Stimulated activated naive CD8-positive, alpha-beta T cell treated with anti-CD3 and anti-CD28 coated beads, Interleukin-15, amount 100 ng/mL, for 72 hours (primary cell): ENCODE measurements around the gene RAB15.

Experiments used
- ATAC-seq: fragments of 150-1000 bp; cut with Tn5 transposase; 2 replicates; pipeline ENCODE4 v1.10.0; 2021; ENCODE audit warnings: mild to moderate bottlenecking, moderate library complexity
- DNase-seq, 2 donors: peaks; one replicate each; pipeline ENCODE4 v3.0.0; 2021 to 2022
- H3K27ac Mint-ChIP-seq, 2 donors: one replicate each; pipeline ENCODE4 v1.8.0; 2022; ENCODE audit warnings: mild to moderate bottlenecking in 2 of 2, mixed read lengths in 2 of 2, moderate library complexity in 2 of 2
- H3K27me3 Mint-ChIP-seq: one replicate; pipeline ENCODE4 v1.8.0; 2022; ENCODE audit warnings: mixed read lengths
- H3K4me1 Mint-ChIP-seq: one replicate; pipeline ENCODE4 v1.8.0; 2022; ENCODE audit warnings: mild to moderate bottlenecking, mixed read lengths
- H3K4me3 Mint-ChIP-seq, 2 donors: one replicate each; pipeline ENCODE4 v1.8.0; 2022; ENCODE audit warnings: mild to moderate bottlenecking in 2 of 2, mixed read lengths in 2 of 2, moderate library complexity in 1 of 2
- H3K9me3 Mint-ChIP-seq, 2 donors: one replicate each; pipeline ENCODE4 v1.8.0; 2022; ENCODE audit warnings: mixed read lengths in 2 of 2

RAB15 gene

DNA sequence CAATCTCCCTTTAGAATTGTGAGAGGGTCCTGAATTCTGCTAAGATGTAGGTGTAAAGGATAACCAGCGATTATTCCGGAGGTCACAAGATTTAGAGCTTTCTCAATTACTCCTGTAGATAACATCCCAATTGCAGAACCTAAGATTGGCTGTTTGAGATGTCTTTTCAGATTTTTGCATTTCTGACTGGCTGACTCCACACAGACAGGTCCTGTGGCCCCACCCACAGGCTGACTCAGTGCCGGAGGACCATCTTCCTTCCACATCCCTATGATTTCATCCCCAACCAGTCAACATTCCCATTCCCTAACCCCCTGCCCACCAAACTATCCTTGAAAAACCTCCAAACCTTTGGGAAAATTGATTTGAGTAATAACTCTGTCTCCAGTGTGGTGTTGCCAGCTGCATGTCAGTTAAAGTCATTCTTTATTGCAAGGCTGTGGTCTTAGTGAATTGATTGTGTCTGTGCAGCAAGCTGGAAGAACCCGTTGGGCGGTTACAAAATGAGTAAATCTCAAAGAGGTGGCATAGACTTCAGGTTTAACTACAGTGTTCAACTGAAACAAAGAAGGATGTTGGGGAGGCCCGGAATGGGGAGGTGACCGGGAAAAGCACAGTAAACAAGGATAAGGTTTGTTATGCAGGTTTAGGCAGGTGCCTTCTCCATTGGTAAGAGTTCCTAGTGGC is 25.1 kb upstream of the RAB15 start:
- Mint-ChIP-seq H3K27ac (no peak overlapping the region), H3K4me1 (peaks cover 50% of the 10 kb centered on the region), H3K27me3 (no peaks in the 10 kb centered on the region), H3K4me3 (peak overlapping the region in 1 of 2 donors; percentile 9), H3K9me3 (no peaks in the 10 kb centered on the region)
- no peak for DNase-seq
- ATAC-seq, result no peak

DNA sequence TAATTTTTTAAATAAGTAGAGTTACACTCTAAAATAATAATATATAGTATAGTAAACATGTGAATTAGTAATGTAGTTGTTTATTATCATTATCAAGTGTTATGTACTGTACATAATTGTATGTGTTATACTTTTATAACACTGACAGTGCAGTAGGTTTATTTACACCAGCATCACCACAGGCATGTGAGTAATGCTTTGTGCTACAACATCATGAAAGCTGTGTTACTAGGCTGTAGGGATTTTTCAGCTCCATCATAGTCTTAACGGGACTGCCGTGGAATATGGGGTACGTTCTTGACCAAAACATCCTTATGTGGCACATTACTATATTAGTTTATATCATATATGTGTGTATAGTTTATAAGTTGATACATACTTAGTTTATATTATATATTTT is 23.2 kb upstream of the RAB15 start:
- ATAC-seq (no peak), DNase-seq (no peak)
- Mint-ChIP-seq H3K9me3 (no peaks in the 10 kb centered on the region), H3K27ac (no peak overlapping the region), H3K4me3 (no peak overlapping the region), H3K4me1 (peaks cover 57% of the 10 kb centered on the region), H3K27me3 (no peaks in the 10 kb centered on the region)

DNA sequence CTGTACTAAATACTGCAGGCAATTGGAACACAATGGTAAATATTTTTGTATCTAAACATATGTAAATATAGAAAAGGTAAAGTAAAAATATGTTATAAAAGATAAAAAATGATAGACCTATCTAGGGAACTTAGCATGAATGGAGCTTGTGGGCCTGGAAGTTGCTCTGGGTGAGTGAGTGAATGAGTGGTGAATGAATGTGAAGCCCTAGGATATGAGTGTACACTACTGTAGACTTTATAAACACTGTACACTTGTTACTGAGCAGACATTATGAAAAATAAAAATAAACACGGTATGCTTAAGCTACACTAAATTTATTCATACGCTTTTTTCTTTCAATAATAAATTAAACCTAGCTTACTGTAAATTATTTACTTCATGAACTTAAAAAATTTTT is 22.4 kb upstream of the RAB15 start:
- Mint-ChIP-seq H3K4me1 (peaks cover 62% of the 10 kb centered on the region), H3K27me3 (no peaks in the 10 kb centered on the region), H3K9me3 (no peaks in the 10 kb centered on the region), H3K4me3 (no peak overlapping the region), H3K27ac (no peak overlapping the region)
- ATAC-seq (no peak), DNase-seq (no peak)

DNA sequence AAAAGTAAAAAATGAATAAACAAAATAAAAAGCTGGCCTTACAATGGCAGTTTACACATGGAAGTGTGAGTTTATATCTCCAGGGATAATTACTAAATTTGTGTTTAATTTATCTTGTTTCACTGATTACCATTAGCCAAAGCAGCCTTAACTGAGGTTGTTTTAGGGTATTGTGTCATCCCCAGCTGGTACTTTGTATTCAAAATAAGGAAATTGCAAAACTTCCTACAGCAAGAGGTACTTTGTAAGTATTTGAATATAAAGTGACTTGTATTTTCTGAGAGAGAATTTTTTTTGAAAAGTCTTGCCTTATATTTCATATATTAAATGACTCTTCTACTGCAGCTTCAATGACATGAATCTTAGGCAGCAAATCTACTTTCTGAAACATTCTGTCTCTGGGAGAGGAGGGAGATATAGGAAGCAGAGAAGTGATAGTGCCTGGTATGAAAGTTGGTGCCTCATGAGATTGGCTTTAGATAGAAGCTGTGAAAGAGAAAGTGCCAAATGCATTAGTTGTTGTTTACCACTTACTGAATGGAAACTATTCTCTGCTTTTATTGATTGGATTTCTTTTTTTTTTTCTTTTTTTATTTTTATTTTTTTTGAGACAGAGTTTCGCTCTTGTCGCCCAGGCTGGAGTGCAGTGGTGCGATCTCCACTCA is 21.3 kb upstream of the RAB15 start:
- Mint-ChIP-seq H3K27me3 (no peaks in the 10 kb centered on the region), H3K4me3 (no peak overlapping the region), H3K27ac (peak overlapping the region in 1 of 2 donors; percentile 54), H3K4me1 (peaks cover 60% of the 10 kb centered on the region), H3K9me3 (no peaks in the 10 kb centered on the region)
- ATAC-seq (no peak), DNase-seq (no peak)

DNA sequence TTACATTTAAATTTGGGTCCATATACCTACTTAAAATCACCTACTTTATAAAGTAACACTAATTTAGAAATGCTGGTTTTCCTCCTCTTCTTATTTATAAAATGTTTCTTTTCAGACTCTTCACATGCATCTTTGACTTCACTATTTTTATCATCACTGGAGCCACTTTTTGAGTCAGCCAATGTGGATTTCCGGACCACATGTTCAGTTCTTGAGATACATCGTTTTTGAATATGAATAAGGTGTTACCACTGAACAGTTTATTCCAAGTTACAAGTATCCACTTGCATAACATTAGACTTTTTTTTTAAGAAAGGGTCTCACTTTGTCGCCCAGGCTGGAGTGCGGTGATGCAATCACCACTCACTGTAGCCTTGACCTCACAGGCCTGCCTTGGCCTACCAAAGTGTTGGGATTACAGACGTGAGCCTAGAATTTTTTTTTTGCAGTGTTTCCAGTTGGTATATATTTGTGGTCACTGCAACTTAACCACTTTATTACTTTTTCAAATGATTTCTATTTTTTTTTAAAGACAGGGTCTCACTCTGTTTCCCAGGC is 20.3 kb upstream of the RAB15 start:
- no peak overlapping the region for H3K4me3 Mint-ChIP-seq

DNA sequence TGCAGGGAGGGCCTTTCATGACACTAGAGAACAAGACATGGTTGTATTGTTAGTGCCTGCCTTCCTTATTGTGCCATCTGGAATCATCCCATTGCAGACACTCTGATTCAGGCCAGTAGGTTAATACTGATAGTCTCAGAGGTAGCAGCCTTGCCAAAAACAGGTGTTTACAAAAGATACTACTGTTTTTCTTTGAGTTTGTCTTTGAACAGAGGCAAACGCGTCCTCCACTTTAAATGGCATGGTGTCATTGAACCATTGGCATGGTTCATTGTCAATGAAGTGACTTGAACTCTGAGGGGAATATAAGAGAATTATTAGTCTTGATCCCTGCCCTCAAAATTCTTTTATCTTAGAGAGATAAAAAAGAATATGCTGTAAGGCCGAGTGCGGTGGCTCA is 18.8 kb upstream of the RAB15 start:
- Mint-ChIP-seq H3K27ac (peak overlapping the region in 1 of 2 donors; percentile 31), H3K9me3 (no peaks in the 10 kb centered on the region), H3K4me1 (peaks cover 47% of the 10 kb centered on the region), H3K4me3 (no peak overlapping the region), H3K27me3 (no peaks in the 10 kb centered on the region)
- ATAC-seq, result no peak
- no peak for DNase-seq

More for the DNA sequence above, 20.3 kb upstream of the RAB15 start:
- Mint-ChIP-seq H3K27me3 (no peaks in the 10 kb centered on the region), H3K4me1 (peaks cover 52% of the 10 kb centered on the region), H3K27ac (no peak overlapping the region), H3K9me3 (no peaks in the 10 kb centered on the region)
- DNase-seq (no peak), ATAC-seq (no peak)

DNA sequence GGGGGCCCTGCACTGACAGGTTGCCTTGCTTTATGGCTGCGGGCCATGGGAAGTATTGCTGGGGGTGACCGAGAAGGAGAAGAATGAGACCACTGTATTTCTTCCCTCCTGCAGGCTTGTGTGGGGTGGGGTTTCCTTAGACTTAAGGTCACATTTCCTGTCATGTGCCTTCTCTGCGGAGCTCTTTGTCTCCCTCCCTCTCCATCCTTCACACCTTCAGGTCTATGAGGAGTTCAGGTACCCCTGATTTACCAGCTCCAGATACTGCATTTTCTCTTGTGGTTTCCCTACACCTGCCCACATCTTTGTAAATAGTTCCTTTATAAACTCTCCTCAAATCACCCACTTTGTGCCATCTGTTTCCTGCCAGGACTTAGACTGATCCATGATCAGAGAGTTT is 18.2 kb upstream of the RAB15 start:
- H3K9me3 Mint-ChIP-seq, result no peaks in the 10 kb centered on the region
- H3K27me3 Mint-ChIP-seq, result no peaks in the 10 kb centered on the region
- peaks cover 48% of the 10 kb centered on the region for H3K4me1 Mint-ChIP-seq
- DNase-seq (no peak), ATAC-seq (no peak)
- peak overlapping the region; percentile 44 to 55 for H3K4me3 Mint-ChIP-seq
- peak overlapping the region in 1 of 2 donors; percentile 31 for H3K27ac Mint-ChIP-seq

DNA sequence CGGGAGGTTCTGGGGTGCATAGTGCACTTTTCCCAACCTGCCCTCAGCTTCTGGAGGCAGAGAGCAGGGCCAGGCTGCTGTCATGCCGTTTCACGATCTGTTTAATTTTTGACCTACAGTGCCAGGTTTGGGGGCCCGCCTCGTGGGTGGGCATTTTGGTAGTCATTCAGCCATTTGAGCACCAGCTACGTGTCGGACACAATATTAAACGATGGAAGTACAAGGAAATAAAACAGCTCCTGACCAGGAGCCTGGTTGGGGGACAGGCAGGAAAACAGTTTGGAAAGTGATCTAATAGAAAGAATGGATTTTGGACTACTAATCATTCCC is 15.3 kb upstream of the RAB15 start:
- Mint-ChIP-seq H3K4me1 (peaks cover 52% of the 10 kb centered on the region), H3K27me3 (no peaks in the 10 kb centered on the region), H3K9me3 (no peaks in the 10 kb centered on the region), H3K27ac (peak overlapping the region in 1 of 2 donors; percentile 89), H3K4me3 (peak overlapping the region; percentile 88 to 91)
- ATAC-seq, result no peak
- no peak for DNase-seq

DNA sequence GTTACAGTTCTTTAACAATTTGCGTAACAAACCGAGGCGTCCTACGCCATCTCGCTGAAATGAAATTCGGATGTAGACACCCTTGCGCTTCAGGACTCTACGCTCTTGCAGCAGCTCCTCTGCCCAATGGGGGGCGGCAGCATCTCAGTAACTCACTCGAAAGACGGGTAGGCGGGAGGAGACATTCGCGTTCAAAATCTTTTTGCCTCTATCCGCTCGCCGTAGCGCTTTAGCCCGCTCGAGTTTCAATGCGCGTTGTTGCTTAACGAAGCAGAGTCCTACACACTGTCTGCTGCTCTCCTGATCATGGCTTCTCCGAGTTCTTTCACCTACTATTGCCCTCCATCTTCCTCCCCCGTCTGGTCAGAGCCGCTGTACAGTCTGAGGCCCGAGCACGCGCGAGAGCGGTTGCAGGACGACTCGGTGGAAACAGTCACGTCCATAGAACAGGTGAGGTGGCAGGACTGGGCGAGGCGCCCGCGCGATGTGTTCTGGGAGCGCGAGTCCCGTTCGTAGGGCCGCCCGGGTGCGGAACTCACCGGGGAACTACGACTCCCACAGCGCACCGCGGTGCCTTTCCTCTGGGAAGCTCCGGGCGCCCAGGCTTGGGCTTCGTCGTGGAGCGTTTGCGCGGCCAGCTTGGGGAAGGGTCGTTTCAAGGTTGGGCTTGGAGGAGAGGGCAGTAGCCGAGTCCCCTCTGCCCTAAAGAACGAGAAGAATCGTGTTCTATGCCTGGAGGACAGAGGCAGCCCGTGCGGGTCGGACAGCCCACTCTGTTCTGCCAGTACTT is 14.7 kb upstream of the RAB15 start, which contains the start of gene FNTB:
Gene FNTB (plus strand): TSS at position 248 of the 790 bp plus-strand sequence. CDS start 59 bp downstream, at position 307.
- Mint-ChIP-seq H3K4me1 (peaks cover 47% of the 10 kb centered on the region), H3K9me3 (no peaks in the 10 kb centered on the region)

DNA sequence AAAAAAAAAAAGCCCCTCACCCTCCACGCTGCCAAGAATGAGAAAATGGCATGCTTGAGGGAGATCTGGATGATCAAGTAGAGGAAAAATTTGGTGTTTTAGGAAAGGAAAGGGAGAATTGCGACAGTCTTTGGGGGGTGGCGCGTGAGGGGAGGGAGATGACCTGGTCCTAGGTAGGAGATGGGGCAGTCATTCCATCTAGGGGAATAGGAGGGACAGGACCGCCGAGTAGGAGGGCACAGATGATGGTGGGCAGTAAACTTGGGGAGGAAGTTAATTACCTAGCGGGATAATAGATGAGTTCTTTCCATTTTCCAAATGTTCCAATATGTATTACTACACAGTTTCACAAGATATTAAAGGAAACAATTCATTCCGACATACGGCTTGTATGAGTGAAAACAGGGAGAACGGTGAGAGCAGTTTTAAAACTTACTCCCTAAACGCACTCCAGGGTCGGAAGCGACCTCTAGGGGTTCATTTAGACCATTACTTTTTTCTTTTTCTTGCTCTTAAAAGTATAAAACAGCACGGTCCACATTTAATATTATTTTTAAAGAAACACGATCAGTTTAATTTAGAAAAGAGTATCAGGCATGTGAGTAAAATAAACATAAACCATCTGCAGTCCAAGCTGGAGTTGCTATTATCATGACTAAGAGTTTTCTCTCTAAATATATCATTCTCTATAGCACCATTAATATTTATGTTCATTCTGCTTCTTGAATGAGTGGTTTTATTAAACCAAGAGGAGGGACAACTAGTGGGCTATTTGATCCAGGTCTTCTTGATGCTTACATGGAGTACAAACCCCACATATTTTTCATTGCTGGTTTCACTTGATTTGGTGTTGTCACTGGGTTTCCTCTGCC is 11.5 kb upstream of the RAB15 start:
- DNase-seq (peak; percentile 25 to 28), ATAC-seq (no peak)
- peak overlapping the region; percentile 73 to 74 for H3K4me3 Mint-ChIP-seq
- peaks cover 18% of the 10 kb centered on the region for H3K4me1 Mint-ChIP-seq
- no peaks in the 10 kb centered on the region for H3K27me3 Mint-ChIP-seq
- H3K9me3 Mint-ChIP-seq, result no peaks in the 10 kb centered on the region
- peak overlapping the region in 1 of 2 donors; percentile 55 for H3K27ac Mint-ChIP-seq

More for the DNA sequence above, 14.7 kb upstream of the RAB15 start, which contains the start of gene FNTB:
- Mint-ChIP-seq H3K4me3 (peak within 1 kb of the TSS; percentile 88 to 91), H3K27ac (peak within 1 kb of the TSS; percentile 89 to 97), H3K27me3 (no peaks in the 10 kb centered on the region)
- peak; percentile 91 to 94 for DNase-seq
- peak; percentile 97 for ATAC-seq

DNA sequence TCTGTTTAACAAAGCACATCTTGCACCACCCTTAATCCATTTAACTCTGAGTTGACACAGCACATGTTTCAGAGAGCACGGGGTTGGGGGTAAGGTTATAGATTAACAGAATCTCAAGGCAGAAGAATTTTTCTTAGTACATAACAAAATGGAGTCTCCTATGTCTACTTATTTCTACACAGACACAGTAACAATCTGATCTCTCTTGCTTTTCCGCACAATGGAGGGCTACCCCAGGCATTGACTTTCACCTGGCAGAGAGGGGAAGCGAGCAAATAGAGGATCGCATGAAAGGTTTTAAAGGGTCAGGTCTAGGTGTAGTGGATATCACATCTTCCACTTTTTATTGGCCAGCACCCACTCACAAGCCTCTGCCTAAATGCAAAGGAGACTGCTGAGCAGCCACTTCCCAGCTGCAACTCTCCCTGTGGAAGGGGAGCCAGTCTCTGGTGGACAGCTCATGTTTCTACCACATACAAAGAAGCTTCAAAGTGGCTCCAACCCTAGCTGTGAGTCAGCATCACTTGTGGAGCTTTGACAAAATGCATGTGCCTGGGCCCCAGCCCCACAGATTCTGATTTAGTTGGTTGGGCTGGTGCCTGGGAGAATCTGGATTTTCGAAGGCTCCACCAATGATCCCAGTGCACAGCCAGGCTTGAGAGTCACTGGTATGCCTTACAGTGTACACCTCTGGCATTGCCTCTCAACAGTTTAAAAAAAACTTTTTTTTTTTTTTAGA is 7.4 kb upstream of the RAB15 start:
- Mint-ChIP-seq H3K4me1 (peaks cover 6% of the 10 kb centered on the region), H3K9me3 (no peaks in the 10 kb centered on the region), H3K27ac (no peak overlapping the region), H3K27me3 (no peaks in the 10 kb centered on the region), H3K4me3 (no peak overlapping the region)
- no peak for ATAC-seq
- no peak for DNase-seq

DNA sequence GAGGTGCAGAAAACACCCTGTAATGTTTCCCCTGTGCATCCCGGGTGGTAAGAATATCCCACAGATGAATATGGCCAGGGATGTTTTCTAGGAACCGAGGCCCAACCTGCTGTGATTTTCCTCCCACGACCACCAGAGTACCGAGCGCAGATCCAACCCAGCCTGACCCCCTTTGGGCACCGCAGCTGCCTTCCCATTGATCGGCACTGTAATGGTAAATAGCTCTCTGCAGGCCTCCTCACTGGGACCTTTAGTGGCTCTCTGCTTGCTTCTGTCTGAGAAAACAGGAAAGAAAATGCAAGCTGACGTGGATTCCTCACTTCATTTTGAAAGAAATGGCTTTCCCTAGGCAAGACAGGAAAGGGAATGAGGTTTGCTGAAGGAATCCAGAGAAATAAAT is 2.4 kb upstream of the RAB15 start:
- DNase-seq (no peak), ATAC-seq (no peak)
- H3K27me3 Mint-ChIP-seq, result peaks cover 15% of the 10 kb centered on the region
- H3K4me3 Mint-ChIP-seq, result no peak overlapping the region
- H3K27ac Mint-ChIP-seq, result no peak overlapping the region
- H3K4me1 Mint-ChIP-seq, result peaks cover 21% of the 10 kb centered on the region
- no peaks in the 10 kb centered on the region for H3K9me3 Mint-ChIP-seq

DNA sequence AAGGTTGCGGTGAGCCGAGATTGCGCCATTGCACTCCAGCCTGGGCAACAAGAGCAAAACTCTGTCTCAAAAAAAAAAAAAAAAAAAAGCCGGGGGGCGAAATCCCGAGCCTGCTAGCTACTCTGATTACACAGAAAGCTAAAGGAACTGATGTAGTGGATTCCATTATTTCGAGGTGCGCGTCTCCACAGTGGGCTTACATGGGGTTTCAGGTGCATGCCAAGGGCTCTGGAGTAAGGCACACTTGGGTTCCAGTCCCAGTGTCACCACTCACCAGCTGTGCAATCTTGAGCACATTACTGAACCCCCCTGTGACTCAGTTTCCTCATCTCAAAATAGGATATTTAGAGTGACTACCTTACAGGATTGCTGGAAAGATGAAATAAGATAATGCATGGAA is 1.7 kb upstream of the RAB15 start:
- H3K27me3 Mint-ChIP-seq, result peaks cover 15% of the 10 kb centered on the region
- peaks cover 21% of the 10 kb centered on the region for H3K4me1 Mint-ChIP-seq
- H3K4me3 Mint-ChIP-seq, result no peak overlapping the region
- H3K9me3 Mint-ChIP-seq, result no peaks in the 10 kb centered on the region
- ATAC-seq (no peak), DNase-seq (no peak)
- H3K27ac Mint-ChIP-seq, result no peak overlapping the region

DNA sequence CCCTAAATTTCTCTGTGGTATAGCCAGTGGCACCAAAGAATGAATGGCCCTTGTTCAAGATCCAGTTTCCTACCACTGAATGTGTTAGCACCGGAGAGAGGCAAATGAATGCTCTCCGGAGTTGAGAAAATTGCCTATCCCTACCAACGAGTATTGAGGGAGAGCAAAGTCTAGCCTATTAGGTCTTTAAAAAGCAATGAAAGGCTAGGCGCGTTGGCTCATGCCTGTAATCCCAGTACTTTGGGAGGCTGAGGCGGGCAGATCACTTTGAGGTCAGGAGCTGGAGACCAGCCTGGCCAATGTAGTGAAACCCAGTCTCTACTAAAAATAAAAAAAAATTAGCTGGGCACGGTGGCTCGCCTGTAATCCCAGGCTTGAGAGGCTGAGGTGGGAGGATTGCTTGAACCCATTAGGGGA is 898 bp upstream of the RAB15 start:
- Mint-ChIP-seq H3K4me1 (peaks cover 29% of the 10 kb centered on the region), H3K4me3 (peak overlapping the region; percentile 83 to 92), H3K27ac (no peak overlapping the region), H3K27me3 (peaks cover 15% of the 10 kb centered on the region), H3K9me3 (no peaks in the 10 kb centered on the region)
- DNase-seq (no peak), ATAC-seq (no peak)
